WERI-Rb-1 (cell line): ENCODE measurements around the gene RYR2.

Source experiments
- DNase-seq: peaks from one replicate; pipeline ENCODE4 v3.0.0-alpha.2; 2020
- H3K27ac ChIP-seq: fragments of 250-450 bp; sonication (Bioruptor Pico); 2 replicates; pipeline ENCODE4 v1.5.1; 2020; ENCODE audit warnings: mild to moderate bottlenecking, moderate library complexity
- H3K27me3 ChIP-seq: fragments of 250-450 bp; sonication (Bioruptor Pico); 2 replicates; pipeline ENCODE4 v1.5.1; 2021; ENCODE audit warnings: mild to moderate bottlenecking, low read depth, moderate library complexity; ENCODE audit not compliant: insufficient read depth, severe bottlenecking
- H3K36me3 ChIP-seq: fragments of 250-450 bp; sonication (Bioruptor Pico); 2 replicates; pipeline ENCODE4 v1.5.1; 2020; ENCODE audit warnings: mild to moderate bottlenecking, moderate library complexity
- H3K4me3 ChIP-seq: 2 replicates; pipeline ENCODE4 v1.5.1; 2011; ENCODE audit warnings: low read depth, mild to moderate bottlenecking, control low read depth, low read length
- H3K9me3 ChIP-seq: fragments of 250-450 bp; sonication (Bioruptor Pico); 2 replicates; pipeline ENCODE4 v1.5.1; 2021; ENCODE audit warnings: mild to moderate bottlenecking, moderate library complexity; ENCODE audit not compliant: severe bottlenecking
- TF ChIP-seq, protein P1 (sequence below): IDR thresholded peaks from 2 replicates; pipeline ENCODE4 v1.5.1; 2011; ENCODE audit warnings: low read depth, mild to moderate bottlenecking, control low read depth, inconsistent platforms, low read length

Gene RYR2

DNA sequence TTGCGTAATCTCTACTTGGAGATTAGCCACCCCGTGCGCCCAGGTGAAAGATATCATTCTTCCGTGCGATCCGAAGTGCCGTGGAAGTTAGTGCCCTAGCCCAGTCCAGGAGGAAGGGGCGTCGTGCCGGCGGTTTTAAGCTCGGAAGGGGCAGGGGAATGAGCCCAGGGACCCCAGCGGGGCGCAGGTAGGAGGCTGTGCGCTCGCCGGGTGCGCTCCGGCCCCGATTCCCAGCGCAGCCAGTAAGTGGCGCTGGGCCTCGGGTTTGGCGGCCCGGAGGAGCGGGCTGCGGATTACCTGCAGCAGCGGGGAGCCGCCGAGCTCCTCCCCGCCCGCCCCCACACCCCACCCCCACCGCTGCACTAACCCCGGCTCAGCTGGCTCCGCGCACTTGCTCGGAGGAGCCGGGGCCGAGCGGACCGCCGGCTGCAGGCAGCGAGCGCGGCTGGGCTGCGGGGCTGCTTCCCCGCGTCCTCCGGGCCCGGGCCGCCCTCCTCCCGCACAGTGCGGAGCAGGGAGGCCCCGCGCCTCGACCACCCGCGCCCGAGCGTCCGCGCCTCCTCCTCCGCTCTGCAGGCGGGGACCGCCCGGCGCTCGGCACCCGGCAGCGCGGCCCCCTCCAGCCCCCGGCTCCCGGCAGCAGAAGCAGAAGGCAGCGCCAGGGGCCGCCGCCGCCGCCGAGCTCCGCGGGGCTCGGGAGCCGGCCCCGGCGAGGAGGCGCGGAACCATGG, at the start of gene RYR2:
Gene RYR2 (plus strand): TSS at position 390 of the 731 bp plus-strand sequence. CDS start 338 bp downstream, at position 728.
- DNase-seq, result peak; percentile 81
- peak within 1 kb of the TSS; percentile 73 for H3K4me3 ChIP-seq
- H3K27ac ChIP-seq, result no peak within 1 kb of the TSS
- peaks cover 12% of the 10 kb centered on the region for H3K27me3 ChIP-seq
- H3K36me3 ChIP-seq, result no peaks in the 10 kb centered on the region
- H3K9me3 ChIP-seq, result no peaks in the 10 kb centered on the region
- TF ChIP-seq, protein P1, sequence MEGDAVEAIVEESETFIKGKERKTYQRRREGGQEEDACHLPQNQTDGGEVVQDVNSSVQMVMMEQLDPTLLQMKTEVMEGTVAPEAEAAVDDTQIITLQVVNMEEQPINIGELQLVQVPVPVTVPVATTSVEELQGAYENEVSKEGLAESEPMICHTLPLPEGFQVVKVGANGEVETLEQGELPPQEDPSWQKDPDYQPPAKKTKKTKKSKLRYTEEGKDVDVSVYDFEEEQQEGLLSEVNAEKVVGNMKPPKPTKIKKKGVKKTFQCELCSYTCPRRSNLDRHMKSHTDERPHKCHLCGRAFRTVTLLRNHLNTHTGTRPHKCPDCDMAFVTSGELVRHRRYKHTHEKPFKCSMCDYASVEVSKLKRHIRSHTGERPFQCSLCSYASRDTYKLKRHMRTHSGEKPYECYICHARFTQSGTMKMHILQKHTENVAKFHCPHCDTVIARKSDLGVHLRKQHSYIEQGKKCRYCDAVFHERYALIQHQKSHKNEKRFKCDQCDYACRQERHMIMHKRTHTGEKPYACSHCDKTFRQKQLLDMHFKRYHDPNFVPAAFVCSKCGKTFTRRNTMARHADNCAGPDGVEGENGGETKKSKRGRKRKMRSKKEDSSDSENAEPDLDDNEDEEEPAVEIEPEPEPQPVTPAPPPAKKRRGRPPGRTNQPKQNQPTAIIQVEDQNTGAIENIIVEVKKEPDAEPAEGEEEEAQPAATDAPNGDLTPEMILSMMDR, result peak; percentile 93

DNA sequence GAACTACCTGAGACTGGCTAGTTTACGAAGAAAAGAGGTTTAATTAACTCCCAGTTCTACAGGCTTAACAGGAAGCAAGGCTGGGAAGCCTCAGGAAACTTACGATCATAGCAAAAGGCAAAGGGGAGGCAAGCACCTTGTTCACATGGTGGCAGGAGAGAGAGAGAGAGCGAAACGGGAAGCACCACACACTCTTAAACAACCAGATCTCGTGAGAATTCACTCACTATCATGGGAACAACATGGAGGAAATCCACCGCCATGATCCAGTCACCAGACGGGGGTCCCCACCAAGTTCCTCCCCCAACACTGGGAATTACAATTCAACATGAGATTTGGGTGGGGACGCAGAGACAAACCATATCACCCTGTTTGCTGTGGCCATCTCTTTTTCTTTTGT, 49.5 kb upstream of the RYR2 start:
- no peaks in the 10 kb centered on the region for H3K36me3 ChIP-seq
- H3K27ac ChIP-seq, result no peak overlapping the region
- TF ChIP-seq, protein P1, result no peak
- no peak overlapping the region for H3K4me3 ChIP-seq
- DNase-seq, result no peak
- peaks cover 10% of the 10 kb centered on the region for H3K9me3 ChIP-seq
- H3K27me3 ChIP-seq, result no peaks in the 10 kb centered on the region

DNA sequence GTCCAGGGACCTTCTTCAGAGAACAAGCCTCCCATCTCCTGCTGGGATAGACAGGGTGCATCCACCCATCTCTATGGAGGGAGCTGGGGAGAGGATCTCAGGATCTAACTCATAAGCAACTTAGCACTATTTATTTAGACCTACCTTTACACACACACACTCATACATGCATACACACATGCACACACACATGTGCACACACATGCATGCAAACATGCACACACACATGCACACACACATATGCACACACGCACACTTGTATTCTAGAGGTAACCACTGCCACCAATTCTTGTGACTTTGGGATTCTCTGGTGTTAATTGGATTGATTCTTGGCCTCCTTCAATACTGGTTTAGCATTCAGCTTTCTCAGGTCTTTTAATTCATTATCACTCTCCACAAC, 47.5 kb upstream of the RYR2 start:
- H3K4me3 ChIP-seq, result no peak overlapping the region
- TF ChIP-seq, protein P1, result no peak
- H3K36me3 ChIP-seq, result no peaks in the 10 kb centered on the region
- DNase-seq, result no peak
- H3K27ac ChIP-seq, result no peak overlapping the region
- no peaks in the 10 kb centered on the region for H3K27me3 ChIP-seq
- H3K9me3 ChIP-seq, result peaks cover 6% of the 10 kb centered on the region

DNA sequence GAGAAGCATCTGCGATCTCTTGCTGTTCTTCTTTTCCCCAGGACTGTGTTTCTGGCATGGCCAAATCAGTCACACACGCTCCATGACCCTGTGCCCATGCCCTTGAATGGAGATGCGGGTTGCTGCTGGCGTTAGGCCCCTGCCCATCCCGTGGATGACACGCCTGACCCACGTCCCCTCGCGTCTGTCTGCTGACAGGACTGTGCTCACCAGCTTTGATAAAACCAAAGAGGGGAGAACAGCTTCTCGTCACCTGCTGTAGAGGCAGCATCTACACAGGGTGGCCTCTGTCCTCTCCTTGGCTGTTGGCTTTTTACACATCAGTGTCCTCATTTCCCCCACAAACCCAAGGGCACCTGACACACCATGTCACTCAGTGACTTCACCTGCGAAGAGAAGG, 44.6 kb upstream of the RYR2 start:
- Histone ChIP-seq H3K27ac (peak overlapping the region; percentile 3; the same call in 1 of the 2 replicates), H3K4me3 (no peak overlapping the region), H3K9me3 (no peaks in the 10 kb centered on the region), H3K36me3 (no peaks in the 10 kb centered on the region), H3K27me3 (no peaks in the 10 kb centered on the region)
- TF ChIP-seq, protein P1, result no peak
- no peak for DNase-seq

DNA sequence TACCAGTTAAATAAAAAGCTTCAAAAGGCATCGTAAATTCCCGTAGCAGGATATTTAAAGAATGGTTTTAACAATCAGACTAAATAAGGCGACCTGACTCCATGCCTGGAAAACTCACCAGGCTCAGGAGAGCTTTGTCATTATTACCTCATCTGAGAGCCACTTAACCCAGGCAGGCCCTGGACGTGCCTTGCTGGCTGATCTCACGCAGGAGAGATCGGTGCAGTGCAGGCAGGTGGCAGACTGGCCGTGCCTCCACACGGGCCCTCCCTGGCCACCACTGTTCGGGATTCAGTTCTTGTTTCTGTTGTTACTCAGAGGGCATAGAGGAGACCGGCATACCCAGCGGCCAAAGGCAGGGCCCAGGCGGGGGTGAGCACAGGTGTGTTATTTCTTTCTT, 44.1 kb upstream of the RYR2 start:
- peak; percentile 69 for DNase-seq
- H3K4me3 ChIP-seq, result no peak overlapping the region
- no peaks in the 10 kb centered on the region for H3K36me3 ChIP-seq
- TF ChIP-seq, protein P1, result 0 out of 2 replicates have a peak, but pooled peaks have one; percentile 9
- no peaks in the 10 kb centered on the region for H3K9me3 ChIP-seq
- H3K27me3 ChIP-seq, result no peaks in the 10 kb centered on the region
- peak overlapping the region; percentile 37 for H3K27ac ChIP-seq

DNA sequence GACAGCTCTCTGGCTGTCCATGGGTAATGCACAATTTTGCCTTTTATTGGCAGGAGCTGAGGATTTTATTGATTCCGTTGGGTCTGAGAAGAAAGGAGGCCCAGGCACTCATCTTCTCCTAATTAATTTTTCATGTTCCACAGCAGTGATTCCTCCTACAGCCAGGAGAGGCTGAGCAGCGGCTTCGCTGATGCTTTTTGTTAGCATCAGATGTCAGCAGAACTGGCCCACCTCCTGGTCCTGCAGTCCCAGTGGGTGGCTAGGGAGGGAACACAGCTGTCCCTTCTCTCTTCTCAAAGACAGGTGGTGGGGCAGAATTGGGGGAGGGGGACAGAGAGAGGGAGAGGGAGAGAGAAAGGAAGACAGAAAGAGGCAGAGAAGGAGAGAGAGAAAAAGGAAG, 43.4 kb upstream of the RYR2 start:
- peak overlapping the region; percentile 37 for H3K27ac ChIP-seq
- no peaks in the 10 kb centered on the region for H3K36me3 ChIP-seq
- no peaks in the 10 kb centered on the region for H3K9me3 ChIP-seq
- DNase-seq, result peak; percentile 24
- H3K27me3 ChIP-seq, result no peaks in the 10 kb centered on the region
- no peak overlapping the region for H3K4me3 ChIP-seq
- TF ChIP-seq, protein P1, result no peak
